ENCODE measurements around the gene FAF2.

DNA sequence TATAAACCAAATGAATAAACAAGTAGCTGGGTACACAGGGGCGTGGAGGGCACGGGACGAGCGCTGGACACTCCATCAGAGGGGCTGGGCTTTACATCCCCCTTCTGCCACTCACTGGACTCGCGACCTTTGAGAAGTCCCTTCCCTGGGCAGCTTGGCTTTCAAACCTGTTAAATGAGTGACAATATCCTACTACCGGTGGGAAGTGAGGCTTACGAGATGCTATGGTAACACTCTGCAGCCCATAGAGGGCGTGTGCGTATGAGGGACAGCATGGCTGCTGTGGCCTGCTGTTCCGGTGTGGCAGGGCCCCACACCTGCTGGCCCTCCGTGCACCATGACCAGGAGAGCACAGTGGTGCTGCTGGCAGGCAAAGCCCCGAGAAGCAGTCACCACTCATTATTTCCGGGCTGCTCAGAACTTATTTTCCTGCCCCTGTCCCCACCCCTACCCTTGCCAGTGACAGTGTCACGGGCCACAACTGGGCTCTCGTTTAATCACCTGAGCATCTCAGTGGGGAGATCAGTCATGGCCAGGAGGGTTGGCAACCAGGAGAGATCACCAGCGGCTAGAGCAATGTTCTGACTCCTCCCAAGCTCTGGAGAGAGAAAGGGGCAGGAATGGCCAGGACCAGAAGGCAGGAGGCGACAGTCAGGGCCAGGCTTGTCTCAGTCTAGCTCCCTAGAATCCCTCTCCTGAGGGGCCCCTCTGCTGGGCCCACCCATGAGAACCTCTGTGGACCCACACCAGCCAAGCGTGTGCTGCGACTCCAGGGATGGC lies 42.3 kb upstream of the FAF2 start:
- TF ChIP-seq, protein P1, sequence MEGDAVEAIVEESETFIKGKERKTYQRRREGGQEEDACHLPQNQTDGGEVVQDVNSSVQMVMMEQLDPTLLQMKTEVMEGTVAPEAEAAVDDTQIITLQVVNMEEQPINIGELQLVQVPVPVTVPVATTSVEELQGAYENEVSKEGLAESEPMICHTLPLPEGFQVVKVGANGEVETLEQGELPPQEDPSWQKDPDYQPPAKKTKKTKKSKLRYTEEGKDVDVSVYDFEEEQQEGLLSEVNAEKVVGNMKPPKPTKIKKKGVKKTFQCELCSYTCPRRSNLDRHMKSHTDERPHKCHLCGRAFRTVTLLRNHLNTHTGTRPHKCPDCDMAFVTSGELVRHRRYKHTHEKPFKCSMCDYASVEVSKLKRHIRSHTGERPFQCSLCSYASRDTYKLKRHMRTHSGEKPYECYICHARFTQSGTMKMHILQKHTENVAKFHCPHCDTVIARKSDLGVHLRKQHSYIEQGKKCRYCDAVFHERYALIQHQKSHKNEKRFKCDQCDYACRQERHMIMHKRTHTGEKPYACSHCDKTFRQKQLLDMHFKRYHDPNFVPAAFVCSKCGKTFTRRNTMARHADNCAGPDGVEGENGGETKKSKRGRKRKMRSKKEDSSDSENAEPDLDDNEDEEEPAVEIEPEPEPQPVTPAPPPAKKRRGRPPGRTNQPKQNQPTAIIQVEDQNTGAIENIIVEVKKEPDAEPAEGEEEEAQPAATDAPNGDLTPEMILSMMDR (conservative IDR thresholded peaks at IDR 0.05), result no peak
- TF ChIP-seq EZH2 (IDR thresholded peaks at IDR 0.05; ENCODE audit: low read depth), result no peak
